Adrenal gland (tissue), 5 donors: ENCODE measurements around the gene DMRT1.

ENCODE experiments used
- CTCF ChIP-seq, 6 experiments: fragments of 450-650 bp in 4 of 6; fragments of 200-600 bp in 2 of 6; sonication (generic) in 1 of 6; IDR thresholded peaks; 1 replicate in 5 of 6; 2 replicates in 1 of 6; pipeline versions ENCODE4 v1.5.1 to v1.8.0; 2016 to 2021; ENCODE audit warnings: antibody characterized with exemption in 6 of 6, mild to moderate bottlenecking in 2 of 6, moderate library complexity in 1 of 6
- POLR2A ChIP-seq, 2 donors: fragments of 450-650 bp; IDR thresholded peaks; one replicate each; pipeline ENCODE4 v1.6.1; 2017; ENCODE audit warnings: antibody characterized with exemption in 2 of 2, mild to moderate bottlenecking in 2 of 2, moderate library complexity in 1 of 2
- donor health status: DM: no; HTN: no; CAD: no.

DNA sequence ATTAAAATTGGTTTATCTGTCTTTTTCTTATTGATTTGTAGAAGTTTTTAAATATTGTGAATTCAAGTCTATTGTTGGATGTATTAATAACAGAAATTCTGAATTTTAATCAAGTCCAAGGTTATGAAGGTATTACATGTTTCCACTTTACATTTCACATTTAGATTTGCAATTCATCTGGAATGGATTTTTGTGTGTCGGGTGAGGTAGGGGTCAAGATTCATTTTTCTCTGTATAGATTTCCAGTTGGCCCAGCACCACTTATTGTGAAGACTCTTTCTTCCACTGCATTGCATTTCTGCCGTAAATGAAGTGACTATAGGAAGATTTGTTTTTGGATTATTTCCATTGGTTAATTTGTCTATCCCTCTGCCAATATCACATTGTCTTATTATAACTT is 173.1 kb downstream of the DMRT1 start:
- TF ChIP-seq CTCF (IDR thresholded peaks at IDR 0.05), result no peak
- no peak for TF ChIP-seq POLR2A (IDR thresholded peaks at IDR 0.05)
